GM21619 (cell line): ENCODE measurements around the gene TEX2.
"Not testable (repeated sequence)": the region's sequence is repeated elsewhere in the genome, so short reads cannot be mapped to it uniquely, and the experiment has no call there.

Source experiments
- ATAC-seq: cut with Tn5 transposase; IDR thresholded peaks from one replicate; pipeline ENCODE4 v1.9.1; 2021; ENCODE audit not compliant: unreplicated experiment

Gene TEX2

DNA sequence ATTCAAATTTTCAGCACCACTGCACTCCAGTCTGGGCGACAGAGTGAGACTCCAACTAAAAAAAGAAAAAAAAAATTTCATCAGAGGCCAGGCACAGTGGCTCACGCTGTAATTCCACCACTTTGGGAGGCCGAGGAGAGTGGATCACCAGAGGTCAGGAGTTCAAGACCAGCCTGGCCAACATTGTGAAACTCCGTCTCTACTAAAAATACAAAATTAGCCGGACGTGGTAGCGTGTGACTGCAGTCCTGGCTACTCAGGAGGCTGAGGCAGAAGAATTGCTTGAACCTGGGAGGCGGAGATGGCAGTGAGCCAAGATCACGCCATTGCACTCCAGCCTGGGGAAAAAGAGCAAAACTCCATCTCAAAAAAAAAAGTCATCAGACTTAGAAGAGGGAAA is 77.5 kb downstream of the TEX2 start:
- not testable (repeated sequence) for ATAC-seq

DNA sequence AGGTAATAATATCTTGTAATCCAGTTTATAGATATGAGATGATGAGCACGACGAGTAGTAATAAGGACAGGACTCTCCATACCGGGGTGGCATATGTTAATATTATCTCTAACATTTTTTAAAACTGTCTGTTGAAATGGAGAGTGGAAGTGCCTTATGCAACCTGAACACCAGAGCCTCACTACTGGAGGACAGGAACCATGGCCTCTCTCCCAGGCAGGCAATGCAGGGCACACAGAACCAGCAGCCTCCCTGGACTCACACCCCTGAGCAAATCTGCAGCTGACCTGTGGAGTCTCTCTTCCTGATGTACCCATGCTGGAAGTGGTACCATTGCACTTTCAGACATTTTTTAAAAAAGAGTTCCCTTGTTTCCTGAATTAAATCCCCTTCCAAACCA is 78.0 kb downstream of the TEX2 start:
- no peak for ATAC-seq

DNA sequence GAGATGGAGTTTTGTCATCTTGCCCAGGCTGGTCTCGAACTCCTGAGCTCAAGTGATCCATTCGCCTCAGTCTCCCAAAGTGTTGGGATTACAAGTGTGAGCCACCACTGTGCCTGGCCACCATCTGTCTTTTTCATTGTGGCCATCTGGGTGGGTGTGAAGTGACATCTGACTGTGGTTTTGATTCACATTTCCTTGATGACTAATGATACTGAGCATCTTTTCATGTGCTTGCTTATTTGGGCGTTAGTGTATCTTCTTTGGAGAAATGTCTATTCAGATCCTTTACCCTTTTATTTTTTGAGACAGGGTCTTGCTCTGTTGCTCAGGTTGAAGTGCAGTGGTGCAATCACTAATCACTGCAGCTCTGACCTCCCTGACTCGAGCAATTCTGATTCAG is 79.2 kb downstream of the TEX2 start:
- ATAC-seq: no peak

DNA sequence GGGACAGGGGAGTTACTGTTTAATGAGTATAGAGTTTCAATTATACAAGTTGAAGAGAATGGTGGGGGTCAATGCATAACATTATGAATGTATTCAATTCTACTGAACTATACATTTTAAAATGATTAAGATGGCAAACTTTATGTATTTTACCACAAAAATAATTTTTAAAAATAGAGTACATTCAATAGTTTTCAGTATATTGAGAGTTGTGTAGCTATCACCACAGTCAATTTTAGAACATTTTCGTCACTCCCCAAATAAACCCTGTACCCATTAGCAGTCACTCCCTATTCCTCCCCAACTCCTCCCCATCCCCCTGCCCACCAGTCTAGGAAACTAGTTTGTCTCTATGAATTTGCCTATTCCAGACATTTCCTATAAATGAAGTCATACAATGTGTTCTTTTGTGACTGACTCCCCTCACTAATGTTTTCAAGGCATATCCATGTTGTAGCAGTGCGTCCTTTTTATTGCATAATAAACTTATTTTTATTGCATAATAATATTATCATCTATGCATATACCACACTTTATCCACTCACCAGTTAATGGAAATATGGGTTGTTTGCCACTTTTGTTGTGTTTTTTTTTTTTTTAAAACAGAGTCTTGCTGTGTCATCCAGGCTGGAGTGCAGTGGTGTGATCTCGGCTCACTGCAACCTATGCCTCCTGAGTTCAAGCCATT is 80.6 kb downstream of the TEX2 start:
- no peak for ATAC-seq

DNA sequence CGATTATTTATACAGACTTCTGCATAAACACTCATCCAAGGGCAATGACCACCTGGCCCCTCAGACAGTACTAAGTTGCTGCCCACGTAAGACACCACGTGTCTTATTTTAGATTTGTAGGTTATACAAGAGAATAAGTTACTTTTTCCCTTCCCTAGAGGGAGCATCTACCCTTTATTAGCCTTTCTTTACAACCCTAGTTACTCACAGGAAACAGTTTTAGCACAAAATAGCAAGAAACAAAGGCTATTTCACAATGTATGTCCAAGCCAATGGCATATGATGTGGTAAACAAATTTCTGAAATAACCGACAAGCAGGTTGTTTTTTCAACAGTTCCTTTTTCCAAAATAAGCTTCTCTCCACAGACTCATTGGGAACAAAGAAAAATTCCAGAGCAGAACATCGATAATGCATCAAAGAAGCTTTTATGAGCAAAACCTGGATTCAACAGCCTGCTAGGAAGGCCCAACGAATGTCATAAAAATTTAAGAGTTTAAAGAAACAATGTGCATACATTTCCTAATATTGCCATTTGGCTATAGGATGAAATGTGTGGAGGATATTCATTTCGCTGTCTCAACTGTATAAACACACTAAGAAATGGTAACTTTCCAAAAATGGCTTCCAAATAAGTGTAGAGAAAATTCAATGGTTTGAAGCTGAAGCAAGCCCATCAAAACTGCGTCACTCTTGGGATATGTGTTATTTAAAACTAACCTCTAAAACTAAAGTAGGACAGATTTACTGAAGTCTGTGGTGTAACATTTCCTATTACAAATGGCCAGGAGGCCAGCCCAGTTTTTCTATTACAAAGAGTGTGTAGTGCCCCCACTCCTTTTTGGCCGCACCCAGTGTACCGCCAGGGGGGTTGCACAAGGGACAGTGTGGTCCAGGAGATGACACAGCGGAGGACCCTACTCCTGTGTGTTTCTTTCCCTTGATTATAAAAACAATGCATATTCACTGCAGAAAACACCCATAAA is 82.7 kb downstream of the TEX2 start:
- no peak for ATAC-seq

DNA sequence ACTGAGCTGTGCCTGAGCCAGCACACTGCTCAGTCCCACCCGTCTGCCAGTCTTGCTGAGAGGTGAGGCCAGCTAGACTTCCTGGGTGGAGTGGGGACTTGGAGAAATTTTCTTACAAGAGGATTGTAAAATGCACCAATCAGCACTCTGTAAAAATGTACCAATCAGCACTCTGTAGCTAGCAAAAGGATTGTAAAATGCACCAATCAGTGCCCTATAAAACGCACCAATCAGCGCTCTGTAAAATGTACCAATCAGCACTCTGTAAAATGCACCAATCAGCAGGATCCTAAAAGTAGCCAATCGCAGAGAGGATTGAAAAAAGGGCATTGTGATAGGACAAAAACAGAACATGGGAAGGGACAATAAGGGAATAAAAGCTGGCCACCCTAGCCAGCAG is 84.0 kb downstream of the TEX2 start:
- not testable (repeated sequence) for ATAC-seq

DNA sequence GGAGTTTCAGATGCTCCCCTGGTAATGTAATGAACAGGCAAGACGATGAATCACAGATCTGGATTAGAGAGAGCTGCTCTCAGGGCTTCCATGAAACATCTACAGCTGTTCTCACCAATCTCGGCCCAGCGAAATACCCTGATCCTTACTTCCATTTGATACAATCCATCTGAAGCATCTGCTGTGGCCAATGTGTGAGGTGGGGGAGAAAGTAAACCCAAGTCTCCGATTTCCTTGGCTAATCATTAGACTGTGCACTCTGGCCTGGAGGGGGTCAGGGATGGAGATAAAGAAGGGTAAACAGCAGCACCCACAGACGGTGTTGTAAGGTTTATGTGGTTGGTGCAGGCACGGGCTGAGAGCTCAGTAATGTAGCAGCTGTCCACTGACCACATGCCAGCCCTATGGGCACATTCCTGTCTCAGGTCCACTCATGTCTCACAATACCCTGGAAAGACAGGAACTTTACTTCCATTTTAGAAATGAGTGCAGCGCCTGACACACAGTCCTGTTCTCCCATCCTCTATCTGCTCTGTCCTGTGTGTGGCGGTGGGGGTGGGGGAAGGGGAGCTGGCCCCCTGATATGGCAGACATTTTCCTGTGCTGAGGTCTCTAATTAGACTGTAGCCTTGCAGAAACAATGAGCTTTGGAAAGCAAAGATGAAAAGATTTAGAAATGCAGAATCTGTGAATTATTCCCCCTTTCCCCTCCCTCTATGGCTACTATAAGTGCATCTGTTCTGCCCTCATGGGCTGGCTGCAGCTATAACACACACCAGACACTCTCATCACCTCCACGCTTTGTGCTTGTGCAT is 84.8 kb downstream of the TEX2 start:
- ATAC-seq: no peak

DNA sequence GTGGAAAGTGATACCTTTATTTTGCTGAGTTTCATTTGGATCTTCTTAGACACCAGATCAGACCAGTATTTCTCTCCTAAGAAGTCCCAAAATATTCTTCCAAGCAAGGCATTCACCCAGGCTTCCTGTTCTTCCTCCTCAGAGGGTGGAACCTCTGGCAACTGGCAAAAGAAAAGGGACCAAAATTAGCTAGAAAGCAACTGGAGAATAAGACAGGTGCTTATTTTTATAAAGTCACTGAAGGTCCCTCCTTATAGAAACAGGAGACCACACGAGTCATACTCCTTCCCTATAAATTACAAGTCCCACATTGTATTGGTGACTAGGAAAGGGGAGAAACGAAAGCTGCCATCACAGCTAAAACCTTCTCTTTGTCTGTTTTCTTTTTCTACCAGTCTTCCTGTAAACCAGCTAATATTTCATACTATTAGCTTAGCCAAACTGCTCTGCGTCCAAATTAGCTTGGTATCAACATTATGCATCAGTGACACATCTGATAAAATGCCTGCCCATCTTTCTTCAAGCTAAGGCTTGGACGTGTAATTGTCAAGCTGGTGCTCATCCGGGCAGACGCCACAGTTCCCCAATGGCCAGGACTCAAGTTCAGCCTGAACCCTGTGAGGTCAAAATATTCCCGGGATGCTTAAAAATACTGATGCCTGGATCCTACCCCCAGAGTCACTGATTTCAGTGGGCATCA is 85.6 kb downstream of the TEX2 start:
- no peak for ATAC-seq

DNA sequence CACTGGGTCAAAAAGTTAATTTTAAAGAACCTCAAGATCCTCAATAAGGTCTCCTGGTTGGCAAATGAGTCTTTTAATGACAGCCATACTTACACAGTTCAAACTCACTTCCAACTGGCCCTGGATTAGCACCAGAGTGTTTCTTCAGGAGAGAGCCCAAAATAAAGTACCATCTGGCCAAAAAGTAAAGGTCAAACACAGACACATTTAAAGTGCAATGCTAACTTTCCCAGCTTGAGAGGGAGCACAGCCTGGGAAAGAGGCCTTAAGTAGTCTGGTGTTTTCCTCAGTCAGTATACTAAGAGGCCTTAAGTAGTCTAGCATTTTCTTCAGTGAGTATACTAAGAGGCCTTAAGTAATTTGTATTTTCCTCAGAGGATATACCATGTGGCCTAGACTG is 86.5 kb downstream of the TEX2 start:
- ATAC-seq: no peak

DNA sequence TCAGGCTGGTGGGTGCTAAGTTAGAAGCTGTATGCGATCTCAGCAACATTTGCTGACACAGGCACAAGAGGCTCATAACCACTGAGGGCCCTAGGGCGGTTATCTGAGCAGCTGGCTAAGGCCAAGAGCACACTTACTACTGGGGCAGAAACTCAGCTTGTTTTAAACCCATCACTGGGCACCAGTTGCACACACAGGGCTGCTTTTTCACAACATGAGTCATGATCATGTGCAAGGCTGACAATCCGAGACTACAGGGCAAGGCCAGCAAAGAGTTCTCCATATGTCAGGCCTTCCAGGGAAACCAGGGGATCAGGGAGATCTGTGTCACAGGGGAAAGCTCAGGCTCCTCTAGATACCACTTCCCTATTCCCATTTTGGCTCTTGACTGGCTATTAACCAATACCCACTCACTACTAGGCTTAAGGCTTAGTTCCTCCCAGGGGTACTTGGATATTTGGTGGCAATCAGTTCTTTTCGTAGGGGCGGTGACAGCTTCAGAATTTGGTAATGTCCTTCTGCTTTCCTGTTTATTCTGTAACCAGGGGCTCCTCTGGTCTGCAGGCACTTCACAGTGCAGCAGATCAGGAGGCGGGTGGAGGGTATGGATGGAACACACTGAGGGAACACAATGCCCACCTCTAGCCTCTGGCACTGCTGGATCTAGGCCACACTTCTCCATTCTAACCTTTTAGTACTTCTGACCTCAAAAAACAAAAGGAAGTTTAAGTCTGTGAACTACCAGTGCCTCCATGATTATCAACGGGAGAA is 88.2 kb downstream of the TEX2 start:
- ATAC-seq: no peak

DNA sequence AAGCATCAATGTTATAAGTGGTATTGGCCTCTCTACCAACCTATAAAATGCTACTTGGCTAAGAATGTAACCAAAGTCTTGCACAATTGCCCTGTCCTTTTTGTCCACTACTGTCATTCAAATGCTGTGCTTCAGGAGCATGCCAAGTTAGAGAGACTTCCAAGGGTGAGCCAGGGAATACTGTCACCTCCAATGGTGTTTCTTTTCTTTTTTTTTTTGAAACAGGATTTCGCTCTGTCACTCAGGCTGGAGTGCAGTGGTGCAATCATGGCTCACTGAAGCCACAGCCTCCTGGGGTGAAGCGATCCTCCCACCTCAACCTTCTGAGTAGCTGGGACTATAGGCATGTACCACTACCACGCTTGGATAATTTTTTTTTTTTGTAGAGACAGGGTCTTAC is 89.4 kb downstream of the TEX2 start:
- ATAC-seq: no peak

DNA sequence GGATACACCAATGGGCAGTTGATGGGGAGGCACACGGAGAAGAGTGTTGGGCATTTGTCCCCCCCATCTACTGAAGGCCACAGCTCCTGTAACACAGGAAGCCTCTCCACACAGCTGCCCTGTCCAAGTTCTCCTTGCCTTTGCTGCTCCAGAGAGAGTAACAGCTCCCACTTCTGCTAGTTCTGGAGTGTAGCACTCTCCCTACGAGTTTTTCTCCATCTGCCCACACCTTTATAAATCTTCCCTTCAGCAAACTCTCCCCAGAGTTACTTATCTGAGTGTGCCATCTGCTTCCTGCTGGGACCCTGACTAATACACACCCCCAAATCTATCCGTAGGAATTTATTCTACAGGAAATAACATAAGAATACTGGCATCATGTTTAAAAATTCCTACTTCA is 90.5 kb downstream of the TEX2 start:
- no peak for ATAC-seq

DNA sequence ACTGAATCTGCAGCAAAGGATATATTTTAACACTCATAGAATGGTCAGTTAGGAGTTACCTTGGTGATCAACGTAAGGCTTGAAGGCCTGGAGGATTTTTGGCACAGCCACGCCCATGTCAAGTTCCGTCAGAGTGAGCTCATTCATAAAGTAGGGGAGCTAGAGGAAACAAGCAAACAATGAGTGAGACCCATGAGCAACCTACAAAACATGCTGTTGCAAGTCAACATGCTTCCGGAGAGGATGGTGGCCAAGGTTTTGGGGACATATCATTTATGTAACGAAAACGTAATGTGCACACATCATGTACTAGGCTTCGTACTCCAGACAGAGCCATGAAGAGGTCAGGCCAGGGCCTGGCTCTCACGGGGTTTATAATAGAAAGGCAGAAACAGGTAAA is 92.0 kb downstream of the TEX2 start:
- no peak for ATAC-seq

DNA sequence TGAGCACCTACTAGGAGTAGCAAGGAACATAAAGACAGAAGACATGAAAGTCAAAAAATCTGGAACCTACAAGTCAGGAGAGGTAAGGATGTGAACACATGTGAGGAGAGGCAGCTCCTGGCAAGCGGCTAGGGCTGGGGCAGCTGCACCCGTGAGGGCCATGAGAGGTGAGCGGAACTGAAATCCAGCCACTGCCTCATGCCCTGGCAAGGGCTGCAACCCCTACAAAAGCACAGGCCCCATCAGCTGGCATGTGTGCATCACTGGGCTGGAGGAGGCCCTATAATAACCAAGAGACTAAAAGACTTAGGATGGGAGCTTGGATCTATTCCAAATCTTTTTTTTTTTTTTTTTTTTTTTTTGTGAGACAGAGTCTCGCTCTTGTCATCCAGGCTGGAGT is 92.8 kb downstream of the TEX2 start:
- ATAC-seq: no peak

DNA sequence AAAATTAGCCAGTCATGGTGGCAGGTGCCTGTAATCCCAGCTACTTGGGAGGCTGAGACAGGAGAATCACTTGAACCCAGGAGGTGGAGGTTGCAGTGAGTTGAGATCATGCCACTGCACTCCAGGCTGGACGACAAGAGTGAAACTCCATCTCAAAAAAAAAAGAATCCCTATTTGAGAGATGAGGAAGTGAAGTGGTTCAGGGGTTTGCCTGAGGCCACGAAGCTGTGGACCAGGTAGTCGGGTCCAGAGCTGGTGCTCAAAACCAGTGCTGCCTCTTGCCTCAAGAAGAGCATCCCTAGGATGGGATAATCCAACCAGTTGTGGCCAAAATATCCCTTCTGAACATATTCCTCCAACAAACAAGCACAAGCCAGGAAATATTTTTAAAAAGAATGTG is 95.4 kb downstream of the TEX2 start:
- not testable (repeated sequence) for ATAC-seq

DNA sequence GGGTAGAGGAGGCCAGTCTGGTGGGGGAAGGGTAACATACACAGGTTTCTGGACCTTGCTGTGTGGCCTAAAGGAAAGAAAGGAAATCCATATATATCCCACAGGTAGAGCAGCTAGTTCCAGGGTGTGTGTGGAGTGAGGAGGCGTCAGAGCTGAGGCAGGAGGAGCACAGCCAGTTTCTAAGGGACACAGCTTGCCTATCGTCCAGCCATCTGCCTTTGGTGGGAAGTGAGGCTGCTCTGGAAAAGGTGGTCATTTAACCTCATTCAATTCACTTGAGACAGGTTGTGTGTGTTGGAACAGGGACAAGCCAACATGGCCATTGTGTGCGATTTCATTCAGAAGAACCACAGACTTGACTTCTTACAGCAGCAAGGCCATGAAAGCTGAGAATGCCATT is 96.2 kb downstream of the TEX2 start:
- ATAC-seq: no peak

DNA sequence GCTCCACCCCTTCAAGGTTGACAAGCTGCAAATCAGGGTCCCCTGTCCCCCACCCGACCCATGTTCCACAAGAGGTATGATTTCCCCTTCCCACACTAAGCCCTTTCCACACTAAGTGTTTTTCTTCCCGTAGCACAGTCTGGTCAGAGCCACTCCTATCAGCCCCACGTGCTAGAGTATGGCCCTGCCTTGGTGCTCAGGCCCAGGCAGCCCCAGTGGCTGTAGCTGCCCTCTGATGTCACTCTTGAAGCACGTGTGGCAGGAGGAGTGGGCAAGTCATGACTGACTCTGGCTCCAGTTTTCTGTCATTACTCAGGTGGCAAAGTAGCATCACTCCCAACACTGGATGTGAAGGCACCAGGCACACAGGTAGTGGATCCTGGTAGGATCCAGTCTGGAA is 97.7 kb downstream of the TEX2 start:
- no peak for ATAC-seq

DNA sequence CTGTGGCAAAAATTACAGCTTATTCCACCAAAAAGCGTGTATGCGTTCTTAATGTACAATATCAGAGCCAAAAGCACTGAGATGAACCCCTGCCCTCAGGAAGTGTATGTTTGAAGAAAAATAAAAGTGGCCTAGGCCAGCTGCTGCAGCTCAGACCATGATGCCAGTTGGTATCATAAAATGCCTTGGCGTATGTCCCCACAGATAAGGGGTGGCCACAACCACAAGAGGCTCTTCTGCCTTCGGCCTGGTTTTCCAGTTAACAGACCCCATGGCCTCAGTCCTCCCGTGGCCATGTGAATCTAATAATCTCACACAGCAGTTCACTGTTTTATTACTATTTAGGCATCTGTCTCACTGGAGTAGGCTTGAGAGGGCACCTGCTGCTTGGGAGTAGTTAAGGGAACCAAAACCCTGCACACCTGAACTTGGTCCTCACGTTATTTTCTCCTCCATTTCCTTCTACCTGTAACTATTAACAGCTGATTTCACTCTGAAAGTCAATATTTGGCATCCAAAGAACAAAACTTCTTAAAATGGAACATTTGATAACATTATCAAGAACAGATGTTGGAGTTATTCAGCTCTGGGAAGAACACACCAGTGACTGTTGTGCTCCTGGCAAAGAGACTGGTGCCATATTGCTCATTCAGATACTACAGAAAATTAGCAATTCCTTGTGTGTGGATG is 98.3 kb downstream of the TEX2 start:
- ATAC-seq: no peak

DNA sequence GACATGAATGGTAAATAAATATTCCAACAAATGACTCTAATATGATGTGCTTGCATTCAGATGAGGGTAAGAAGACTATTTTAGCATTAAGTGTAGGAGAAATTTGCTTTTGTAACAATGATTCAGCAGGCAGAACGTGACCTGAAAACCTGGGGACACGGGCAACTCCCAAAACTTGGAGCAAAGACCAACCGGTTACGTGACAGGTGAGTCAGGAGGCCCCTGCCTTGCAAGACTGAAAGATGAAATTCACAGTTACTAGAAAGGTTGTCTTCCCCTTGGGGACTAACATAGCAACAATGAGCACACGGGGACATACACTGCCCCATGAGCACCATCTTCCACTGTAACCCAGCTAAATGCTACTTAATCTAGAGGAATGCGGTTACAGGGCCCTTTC is 99.6 kb downstream of the TEX2 start:
- ATAC-seq: no peak

DNA sequence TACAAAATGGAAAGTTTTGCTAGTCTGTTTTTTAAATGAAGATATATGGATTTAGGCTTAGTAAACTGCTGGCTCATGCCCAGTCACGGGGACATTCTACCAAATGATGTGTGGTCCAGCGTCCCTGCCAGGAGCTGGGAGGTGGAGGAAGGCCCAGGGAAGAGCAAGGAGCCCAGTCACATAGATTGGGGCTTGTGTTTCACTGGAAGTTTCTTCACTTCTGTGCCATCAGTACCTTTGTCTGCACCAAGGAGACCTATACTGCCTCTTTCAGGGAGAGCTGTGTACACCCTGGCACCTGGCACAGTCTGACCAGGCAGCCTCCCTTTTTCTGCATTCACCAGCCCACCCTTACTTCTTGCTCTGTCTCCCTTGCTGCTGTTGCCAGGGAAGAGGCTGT is 100.5 kb downstream of the TEX2 start:
- ATAC-seq: no peak
